ENCODE results near the gene ABHD10. TPM values are rescaled to one million over a fixed set of nuclear protein-coding genes. Genes with fewer than 3 reads are reported as not detected.
"Not testable (repeated sequence)": the region's sequence is repeated elsewhere in the genome, so short reads cannot be mapped to it uniquely, and the experiment has no call there.

The ABHD10 gene
- total and polyA plus RNA-seq, 2 experiments from 2014 or later, result 25.6 to 36.2 TPM

DNA sequence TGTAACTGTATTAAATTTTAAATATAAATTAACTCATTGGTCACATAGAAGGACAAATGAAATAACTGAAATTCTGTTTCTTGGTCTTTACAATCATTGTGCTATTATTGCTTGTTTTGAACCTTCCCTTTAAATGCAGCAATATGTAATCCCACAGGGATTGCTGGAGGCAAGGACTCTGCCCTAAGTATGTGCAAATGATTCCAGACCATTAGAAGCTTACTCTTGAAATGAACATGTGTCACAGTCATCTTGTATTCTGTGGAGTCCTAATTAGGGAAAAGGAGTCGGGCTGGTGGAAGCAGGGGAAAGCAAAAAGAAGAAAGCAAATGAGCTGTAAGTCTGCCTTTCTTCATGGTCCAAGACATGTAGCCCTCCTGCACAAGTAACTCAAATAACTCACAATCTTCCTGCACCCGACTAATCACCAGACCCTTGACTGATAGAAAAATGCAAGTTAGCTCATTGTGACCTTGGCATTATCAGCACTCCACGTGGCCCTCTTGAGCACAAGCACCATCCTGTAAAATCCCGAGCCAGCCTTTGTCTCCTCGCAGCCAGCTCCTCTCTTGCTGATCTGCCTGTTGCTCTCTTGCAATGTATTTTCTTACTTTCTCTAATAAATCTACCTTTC, 53.4 kb downstream of the ABHD10 start:
- Histone ChIP-seq H3K36me3 (replicated peaks; ENCODE audit: insufficient read depth, low read depth) (no peaks in the 10 kb centered on the region), H3K79me2 (no peaks in the 10 kb centered on the region), H4K20me1 (ENCODE audit: insufficient read depth, poor library complexity, severe bottlenecking) (no peaks in the 10 kb centered on the region), H3K9me2 (replicated peaks; ENCODE audit: insufficient read depth) (no peaks in the 10 kb centered on the region), H3K4me3 (no peak overlapping the region), H2AFZ (no peak overlapping the region), H3K27ac (no peak overlapping the region), H3K27me3 (no peaks in the 10 kb centered on the region), H3K9me3 (ENCODE audit: low read depth) (no peaks in the 10 kb centered on the region), H3K4me2 (no peak overlapping the region), H3K4me1 (ENCODE audit: insufficient read depth) (no peaks in the 10 kb centered on the region)
- no peak for DNase-seq (ENCODE audit: low spot score)
- no peak for TF ChIP-seq EZH2 (IDR thresholded peaks at IDR 0.05; ENCODE audit: borderline replicate concordance)
- TF ChIP-seq, protein P1, sequence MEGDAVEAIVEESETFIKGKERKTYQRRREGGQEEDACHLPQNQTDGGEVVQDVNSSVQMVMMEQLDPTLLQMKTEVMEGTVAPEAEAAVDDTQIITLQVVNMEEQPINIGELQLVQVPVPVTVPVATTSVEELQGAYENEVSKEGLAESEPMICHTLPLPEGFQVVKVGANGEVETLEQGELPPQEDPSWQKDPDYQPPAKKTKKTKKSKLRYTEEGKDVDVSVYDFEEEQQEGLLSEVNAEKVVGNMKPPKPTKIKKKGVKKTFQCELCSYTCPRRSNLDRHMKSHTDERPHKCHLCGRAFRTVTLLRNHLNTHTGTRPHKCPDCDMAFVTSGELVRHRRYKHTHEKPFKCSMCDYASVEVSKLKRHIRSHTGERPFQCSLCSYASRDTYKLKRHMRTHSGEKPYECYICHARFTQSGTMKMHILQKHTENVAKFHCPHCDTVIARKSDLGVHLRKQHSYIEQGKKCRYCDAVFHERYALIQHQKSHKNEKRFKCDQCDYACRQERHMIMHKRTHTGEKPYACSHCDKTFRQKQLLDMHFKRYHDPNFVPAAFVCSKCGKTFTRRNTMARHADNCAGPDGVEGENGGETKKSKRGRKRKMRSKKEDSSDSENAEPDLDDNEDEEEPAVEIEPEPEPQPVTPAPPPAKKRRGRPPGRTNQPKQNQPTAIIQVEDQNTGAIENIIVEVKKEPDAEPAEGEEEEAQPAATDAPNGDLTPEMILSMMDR (IDR thresholded peaks at IDR 0.05; ENCODE audit: poor library complexity), result no peak
- no peak for TF ChIP-seq EZH2phosphoT487 (IDR thresholded peaks at IDR 0.05; ENCODE audit: low read depth, severe bottlenecking, unreplicated experiment)
- WGBS (ENCODE audit: low lambda C conversion rate, missing lambda C conversion rate), result 70% methylated on average over 5 of the region's 5 CpGs

DNA sequence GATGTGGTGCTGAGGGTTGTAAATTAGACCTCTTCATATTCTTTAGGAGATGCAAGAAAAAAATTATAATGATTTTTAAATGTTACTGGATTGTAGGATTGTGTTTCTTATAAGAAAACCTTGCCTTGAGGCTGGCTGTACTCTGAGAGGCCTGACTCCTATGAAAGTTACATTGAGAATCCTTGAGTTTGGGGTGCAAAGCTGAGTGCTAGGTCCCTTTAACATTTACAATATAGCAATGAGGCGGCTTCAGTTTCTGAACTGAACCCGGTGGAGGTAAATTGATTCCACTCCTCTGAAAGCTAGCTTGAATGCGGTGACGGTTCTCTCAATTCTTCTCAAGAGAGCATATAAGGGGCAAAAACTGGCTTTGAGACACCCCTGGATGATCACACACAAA, 55.6 kb downstream of the ABHD10 start, which contains the start of gene TMPRSS7:
Gene TMPRSS7, plus strand, starts transcription at position 301 of the 400 bp plus-strand sequence. CDS start 110 bp downstream, outside the sequence.
- no peak within 1 kb of the TSS for H3K27ac ChIP-seq
- H3K4me1 ChIP-seq (ENCODE audit: insufficient read depth), result no peaks in the 10 kb centered on the region
- H3K27me3 ChIP-seq, result no peaks in the 10 kb centered on the region
- no peak within 1 kb of the TSS for H3K4me3 ChIP-seq
- TF ChIP-seq EZH2 (IDR thresholded peaks at IDR 0.05; ENCODE audit: borderline replicate concordance) (no peak), EZH2phosphoT487 (IDR thresholded peaks at IDR 0.05; ENCODE audit: low read depth, severe bottlenecking, unreplicated experiment) (no peak)
- TF ChIP-seq, protein P1 (IDR thresholded peaks at IDR 0.05; ENCODE audit: poor library complexity), result no peak
- WGBS (ENCODE audit: low lambda C conversion rate, missing lambda C conversion rate), result 93% methylated on average over 4 of the region's 4 CpGs
- H3K9me2 ChIP-seq (replicated peaks; ENCODE audit: insufficient read depth), result no peaks in the 10 kb centered on the region
- H3K36me3 ChIP-seq (replicated peaks; ENCODE audit: insufficient read depth, low read depth), result no peaks in the 10 kb centered on the region
- H2AFZ ChIP-seq, result no peak within 1 kb of the TSS
- H4K20me1 ChIP-seq (ENCODE audit: insufficient read depth, poor library complexity, severe bottlenecking), result no peaks in the 10 kb centered on the region
- DNase-seq (ENCODE audit: low spot score), result no peak
- H3K79me2 ChIP-seq, result no peaks in the 10 kb centered on the region
- H3K9me3 ChIP-seq (ENCODE audit: low read depth), result no peaks in the 10 kb centered on the region
- no peak within 1 kb of the TSS for H3K4me2 ChIP-seq

DNA sequence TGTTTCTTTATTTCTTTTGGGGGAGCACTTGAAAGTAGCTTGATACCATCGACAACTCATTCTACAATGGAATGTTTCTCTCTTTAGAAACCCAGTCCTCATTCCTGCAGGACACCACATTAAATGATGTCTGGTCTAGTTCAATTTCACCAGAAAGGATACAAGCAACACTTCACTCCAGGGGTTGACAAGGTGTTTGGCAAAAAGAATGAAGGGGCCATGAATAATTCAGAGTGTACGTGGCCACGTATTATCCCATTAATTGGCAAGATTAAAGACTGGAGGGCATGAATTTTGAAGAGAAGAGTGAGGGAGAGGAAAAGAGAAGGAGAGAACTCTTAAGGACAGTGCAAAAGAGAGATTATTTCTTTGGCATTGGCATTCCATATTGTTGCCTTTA, 56.4 kb downstream of the ABHD10 start:
- WGBS (ENCODE audit: low lambda C conversion rate, missing lambda C conversion rate), result 58% methylated on average over 3 of the region's 3 CpGs
- H3K4me1 ChIP-seq (ENCODE audit: insufficient read depth), result no peaks in the 10 kb centered on the region

DNA sequence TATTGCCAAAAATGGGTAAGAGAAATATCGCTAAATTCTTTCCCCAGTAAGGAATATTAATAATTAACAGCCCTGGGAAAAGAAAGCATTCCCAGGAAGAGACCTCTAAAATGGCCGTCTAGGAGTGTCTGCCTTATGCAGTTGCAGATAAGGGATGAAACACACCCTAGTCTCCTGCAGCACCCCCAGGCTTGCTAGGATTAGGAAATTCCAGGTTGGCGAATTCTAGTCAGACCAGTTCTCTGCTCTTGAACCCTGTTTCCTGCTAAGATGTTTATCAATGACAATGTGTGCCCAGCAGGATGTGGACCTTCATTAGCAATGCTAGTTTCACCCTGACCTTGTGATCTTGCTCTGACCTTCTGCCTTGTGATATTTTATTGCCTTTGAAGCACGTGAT, 58.4 kb downstream of the ABHD10 start:
- not testable (repeated sequence) for DNase-seq (ENCODE audit: low spot score); H3K27ac ChIP-seq; H3K79me2 ChIP-seq; H3K4me3 ChIP-seq; H3K4me1 ChIP-seq (ENCODE audit: insufficient read depth); H4K20me1 ChIP-seq (ENCODE audit: insufficient read depth, poor library complexity, severe bottlenecking); H3K27me3 ChIP-seq; H2AFZ ChIP-seq; H3K9me2 ChIP-seq (replicated peaks; ENCODE audit: insufficient read depth); H3K36me3 ChIP-seq (replicated peaks; ENCODE audit: insufficient read depth, low read depth); H3K4me2 ChIP-seq; H3K9me3 ChIP-seq (ENCODE audit: low read depth)
- 63% methylated on average over 4 of the region's 4 CpGs for WGBS (ENCODE audit: low lambda C conversion rate, missing lambda C conversion rate)

More for the DNA sequence above, 56.4 kb downstream of the ABHD10 start:
- H3K36me3 ChIP-seq (replicated peaks; ENCODE audit: insufficient read depth, low read depth), result no peaks in the 10 kb centered on the region
- H3K79me2 ChIP-seq, result no peaks in the 10 kb centered on the region
- TF ChIP-seq, protein P1 (IDR thresholded peaks at IDR 0.05; ENCODE audit: poor library complexity), result no peak
- TF ChIP-seq EZH2 (IDR thresholded peaks at IDR 0.05; ENCODE audit: borderline replicate concordance), result no peak
- no peak for TF ChIP-seq EZH2phosphoT487 (IDR thresholded peaks at IDR 0.05; ENCODE audit: low read depth, severe bottlenecking, unreplicated experiment)
- no peak overlapping the region for H2AFZ ChIP-seq
- H3K27me3 ChIP-seq, result no peaks in the 10 kb centered on the region
- no peaks in the 10 kb centered on the region for H3K9me2 ChIP-seq (replicated peaks; ENCODE audit: insufficient read depth)
- H3K27ac ChIP-seq, result no peak overlapping the region
- H3K4me2 ChIP-seq, result no peak overlapping the region
- H4K20me1 ChIP-seq (ENCODE audit: insufficient read depth, poor library complexity, severe bottlenecking), result no peaks in the 10 kb centered on the region
- no peak overlapping the region for H3K4me3 ChIP-seq
- no peaks in the 10 kb centered on the region for H3K9me3 ChIP-seq (ENCODE audit: low read depth)
- DNase-seq (ENCODE audit: low spot score), result no peak

All from hepatocyte (in vitro differentiated cells).